HG03558 (cell line): ENCODE data around the gene ACVR2A.

Experiments
- ATAC-seq: cut with Tn5 transposase; IDR thresholded peaks from one replicate; pipeline ENCODE4 v1.9.1; 2021; ENCODE audit warnings: moderate number of reproducible peaks; ENCODE audit not compliant: unreplicated experiment; ENCODE audit errors: extremely low read depth

Gene ACVR2A

GRCh38 chr2:147854557-147855134 lies 9.8 kb downstream of the ACVR2A start:
- no peak for ATAC-seq

- no peak for ATAC-seq
These were observed 10.5 kb downstream of the ACVR2A start for GRCh38 chr2:147855316-147855715.

GRCh38 chr2:147855977-147856376 lies 11.1 kb downstream of the ACVR2A start:
- ATAC-seq = no peak

GRCh38 chr2:147860009-147860408 lies 15.2 kb downstream of the ACVR2A start:
- no peak for ATAC-seq

- no peak for ATAC-seq
These were observed 18.2 kb downstream of the ACVR2A start for GRCh38 chr2:147862859-147863516.

GRCh38 chr2:147863835-147864234 lies 19.0 kb downstream of the ACVR2A start:
- no peak for ATAC-seq

- no peak for ATAC-seq
These were observed 20.7 kb downstream of the ACVR2A start for GRCh38 chr2:147865560-147865959.

- no peak for ATAC-seq
These were observed 22.2 kb downstream of the ACVR2A start for GRCh38 chr2:147867050-147867449.

GRCh38 chr2:147869934-147870333 lies 25.1 kb downstream of the ACVR2A start:
- ATAC-seq = no peak

- no peak for ATAC-seq
These were observed 28.1 kb downstream of the ACVR2A start for GRCh38 chr2:147872967-147873366.

GRCh38 chr2:147873859-147874483 lies 29.1 kb downstream of the ACVR2A start:
- ATAC-seq = no peak

- no peak for ATAC-seq
These were observed 35.0 kb downstream of the ACVR2A start for GRCh38 chr2:147879846-147880245.

GRCh38 chr2:147882631-147883030 lies 37.8 kb downstream of the ACVR2A start:
- ATAC-seq = no peak

- no peak for ATAC-seq
These were observed 40.0 kb downstream of the ACVR2A start for GRCh38 chr2:147884830-147885229.

- no peak for ATAC-seq
These were observed 41.3 kb downstream of the ACVR2A start for GRCh38 chr2:147886136-147886535.

- ATAC-seq = no peak
These were observed 43.9 kb downstream of the ACVR2A start for GRCh38 chr2:147888680-147889079.

- ATAC-seq = no peak
These were observed 59.2 kb downstream of the ACVR2A start for GRCh38 chr2:147904051-147904450.

- ATAC-seq = no peak
These were observed 64.3 kb downstream of the ACVR2A start for GRCh38 chr2:147909178-147909577.

- ATAC-seq = no peak
These were observed 66.2 kb downstream of the ACVR2A start for GRCh38 chr2:147910990-147911473.

GRCh38 chr2:147913701-147914480 lies 69.1 kb downstream of the ACVR2A start:
- no peak for ATAC-seq

GRCh38 chr2:147916067-147916466 lies 71.2 kb downstream of the ACVR2A start:
- ATAC-seq = no peak
